ENCODE data around the gene SYCE3. TPM values are rescaled to one million over a fixed set of nuclear protein-coding genes. Genes with fewer than 3 reads are reported as not detected.

The SYCE3 gene
- total and polyA plus RNA-seq, 2 experiments from 2014 or later, result not detected

GRCh38 chr22:50523458-50523805, 39.3 kb downstream of the SYCE3 start (continued):
- no peak for TF ChIP-seq ZNF462 (CRISPR knock-in tag; IDR thresholded peaks at IDR 0.05)

DNA sequence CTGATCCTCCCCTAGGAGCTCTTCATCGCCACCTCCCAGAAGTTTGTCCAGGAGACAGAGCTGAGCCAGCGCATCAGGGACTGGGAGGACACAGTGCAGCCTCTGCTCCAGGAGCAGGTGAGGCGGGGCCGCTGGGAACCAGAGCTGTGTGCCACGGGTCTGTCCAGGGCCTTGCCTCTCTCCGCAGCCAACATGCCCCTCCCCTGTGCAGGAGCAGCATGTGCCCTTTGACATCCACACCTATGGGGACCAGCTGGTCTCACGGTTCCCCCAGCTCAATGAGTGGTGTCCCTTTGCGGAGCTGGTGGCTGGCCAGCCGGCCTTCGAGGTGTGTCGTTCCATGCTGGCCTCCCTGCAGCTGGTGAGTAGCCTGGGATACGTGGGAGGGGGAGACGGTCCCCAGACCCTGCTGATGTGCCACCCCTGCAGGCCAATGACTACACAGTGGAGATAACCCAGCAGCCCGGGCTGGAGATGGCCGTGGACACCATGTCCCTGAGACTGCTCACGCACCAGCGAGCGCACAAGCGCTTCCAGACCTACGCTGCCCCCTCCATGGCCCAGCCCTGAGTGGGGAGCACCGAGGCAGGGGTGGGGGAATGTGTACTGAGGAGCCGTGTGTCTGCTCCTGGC, 39.8 kb downstream of the SYCE3 start:
- Mint-ChIP-seq H3K36me3 (ENCODE audit: low read depth) (peaks cover 20% of the 10 kb centered on the region), H3K27me3 (ENCODE audit: insufficient read depth, low read depth, poor library complexity) (peaks cover 22% of the 10 kb centered on the region), H3K27ac (no peak overlapping the region), H3K4me3 (no peak overlapping the region), H3K9me3 (peaks cover 4% of the 10 kb centered on the region; the same call in 1 of the 3 replicates), H3K4me1 (peaks cover 11% of the 10 kb centered on the region)
- Histone ChIP-seq H3K36me3 (ENCODE audit: insufficient read depth) (no peaks in the 10 kb centered on the region; the same call in 1 of the 2 replicates), H3F3A (replicated peaks; ENCODE audit: low read depth) (peaks cover 4% of the 10 kb centered on the region), H3K27ac (ENCODE audit: low read depth) (no peak overlapping the region), H3K27me3 (ENCODE audit: insufficient read depth) (peaks cover 14% of the 10 kb centered on the region), H3K4me1 (ENCODE audit: insufficient read depth) (no peaks in the 10 kb centered on the region; the same call in 1 of the 2 replicates), H3K79me2 (replicated peaks; ENCODE audit: insufficient read depth) (no peaks in the 10 kb centered on the region), H4K20me1 (replicated peaks; ENCODE audit: insufficient read depth) (no peaks in the 10 kb centered on the region; the same call in 1 of the 2 replicates), H3K4me2 (no peak overlapping the region), H3K9me2 (ENCODE audit: insufficient read depth) (no peaks in the 10 kb centered on the region), H3K4me3 (no peak overlapping the region), H2AFZ (no peak overlapping the region)
- ATAC-seq, result no peak
- DNase-seq (ENCODE audit: low spot score), result no peak
- no peak for TF ChIP-seq ZNF114 (CRISPR knock-in tag; IDR thresholded peaks at IDR 0.05)
- TF ChIP-seq EZH2phosphoT487 (IDR thresholded peaks at IDR 0.05; ENCODE audit: unreplicated experiment), result no peak
- TF ChIP-seq, protein P1, sequence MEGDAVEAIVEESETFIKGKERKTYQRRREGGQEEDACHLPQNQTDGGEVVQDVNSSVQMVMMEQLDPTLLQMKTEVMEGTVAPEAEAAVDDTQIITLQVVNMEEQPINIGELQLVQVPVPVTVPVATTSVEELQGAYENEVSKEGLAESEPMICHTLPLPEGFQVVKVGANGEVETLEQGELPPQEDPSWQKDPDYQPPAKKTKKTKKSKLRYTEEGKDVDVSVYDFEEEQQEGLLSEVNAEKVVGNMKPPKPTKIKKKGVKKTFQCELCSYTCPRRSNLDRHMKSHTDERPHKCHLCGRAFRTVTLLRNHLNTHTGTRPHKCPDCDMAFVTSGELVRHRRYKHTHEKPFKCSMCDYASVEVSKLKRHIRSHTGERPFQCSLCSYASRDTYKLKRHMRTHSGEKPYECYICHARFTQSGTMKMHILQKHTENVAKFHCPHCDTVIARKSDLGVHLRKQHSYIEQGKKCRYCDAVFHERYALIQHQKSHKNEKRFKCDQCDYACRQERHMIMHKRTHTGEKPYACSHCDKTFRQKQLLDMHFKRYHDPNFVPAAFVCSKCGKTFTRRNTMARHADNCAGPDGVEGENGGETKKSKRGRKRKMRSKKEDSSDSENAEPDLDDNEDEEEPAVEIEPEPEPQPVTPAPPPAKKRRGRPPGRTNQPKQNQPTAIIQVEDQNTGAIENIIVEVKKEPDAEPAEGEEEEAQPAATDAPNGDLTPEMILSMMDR (conservative IDR thresholded peaks at IDR 0.05; ENCODE audit: low read depth in 2 of 2), result no peak
- no peak for TF ChIP-seq CREB1 (CRISPR knock-in tag; IDR thresholded peaks at IDR 0.05; ENCODE audit: low read depth)
- TF ChIP-seq STAT1 (IDR thresholded peaks at IDR 0.05; ENCODE audit: unreplicated experiment), result no peak
- TF ChIP-seq ZNF462 (CRISPR knock-in tag; IDR thresholded peaks at IDR 0.05), result no peak
- TF ChIP-seq NANOG (IDR thresholded peaks at IDR 0.05; ENCODE audit: borderline replicate concordance), result no peak
- TF ChIP-seq POLR2AphosphoS5 (IDR thresholded peaks at IDR 0.05; ENCODE audit: low read depth), result no peak

Data from GM23338 (cell line).